Natural killer cell (primary cell): ENCODE results near the gene AFAP1L2. TPM values are rescaled to one million over a fixed set of nuclear protein-coding genes. Genes with fewer than 3 reads are reported as not detected.

ENCODE experiments used
- ATAC-seq, 3 donors: fragments of 150-1000 bp in 2 of 3; fragments of 200-7000 bp in 1 of 3; cut with Tn5 transposase; 1 replicate in 1 of 3; 2 replicates in 2 of 3; pipeline ENCODE4 v1.10.0; 2021; ENCODE audit warnings: mild to moderate bottlenecking in 2 of 3, moderate library complexity in 2 of 3
- DNase-seq, 2 donors: peaks; one replicate each; pipeline versions ENCODE4 v3.0.0 to v3.0.0-alpha.2; 2013 to 2021; ENCODE audit warnings: mixed read lengths in 1 of 2
- H3K27ac ChIP-seq: one replicate; pipeline ENCODE4 v1.5.1; 2013; ENCODE audit warnings: mild to moderate bottlenecking, low read length
- H3K27me3 ChIP-seq: one replicate; pipeline ENCODE4 v1.6.1; 2013; ENCODE audit warnings: low read length; ENCODE audit not compliant: control insufficient read depth, insufficient read depth
- H3K36me3 ChIP-seq: one replicate; pipeline ENCODE4 v1.6.1; 2013; ENCODE audit warnings: low read length; ENCODE audit not compliant: control insufficient read depth, insufficient read depth
- H3K4me1 ChIP-seq: one replicate; pipeline ENCODE4 v1.6.1; 2013; ENCODE audit warnings: low read length; ENCODE audit not compliant: control insufficient read depth, insufficient read depth
- H3K4me3 ChIP-seq: one replicate; pipeline ENCODE4 v1.5.1; 2013; ENCODE audit warnings: low read length
- H3K9me3 ChIP-seq: one replicate; pipeline ENCODE4 v1.6.1; 2013; ENCODE audit warnings: low read length; ENCODE audit not compliant: control insufficient read depth, insufficient read depth
- H3K27ac Mint-ChIP-seq, 2 donors: one replicate each; pipeline ENCODE4 v1.8.0; 2022; ENCODE audit warnings: mild to moderate bottlenecking in 2 of 2, mixed read lengths in 2 of 2, moderate library complexity in 1 of 2
- H3K27me3 Mint-ChIP-seq, 2 donors: one replicate each; pipeline ENCODE4 v1.8.0; 2022; ENCODE audit warnings: low read depth in 2 of 2, mixed read lengths in 2 of 2
- H3K36me3 Mint-ChIP-seq: one replicate; pipeline ENCODE4 v1.8.0; 2022; ENCODE audit warnings: mixed read lengths
- H3K4me1 Mint-ChIP-seq, 2 donors: one replicate each; pipeline ENCODE4 v1.8.0; 2022; ENCODE audit warnings: mixed read lengths in 2 of 2
- H3K4me3 Mint-ChIP-seq: one replicate; pipeline ENCODE4 v1.8.0; 2022; ENCODE audit warnings: mild to moderate bottlenecking, moderate library complexity, mixed read lengths
- H3K9me3 Mint-ChIP-seq, 2 donors: one replicate each; pipeline ENCODE4 v1.8.0; 2022; ENCODE audit warnings: mixed read lengths in 2 of 2
- WGBS: methylation state at CpG from one replicate; pipeline ENCODE4 v1.1.7; 2013; ENCODE audit warnings: missing lambda C conversion rate; ENCODE audit not compliant: insufficient coverage; 5-methylcytosine and 5-hydroxymethylcytosine counted together
- intact Hi-C: fragments of 100-400 bp; cut with micrococcal nuclease; formaldehyde crosslinking; loops from one replicate; pipeline ENCODE4 v1.14.2; 2022
- total RNA-seq, 4 donors: library from RNA; stranded (reverse); fragments of 120-200 nt in 1 of 4; gene quantifications; one replicate each; pipeline versions ENCODE4 v1.2.3 to v1.2.4, GENCODE V29; 2013 to 2022
- TF ChIP-seq, protein P1 (sequence below): fragments of 200-600 bp; IDR thresholded peaks from one replicate; pipeline ENCODE4 v1.8.0; 2022; ENCODE audit warnings: antibody characterized with exemption

The AFAP1L2 gene
- total RNA-seq, 3 donors from 2014 or later (not counting 1 experiment from before 2014, with no cell fraction given), result 0.66 to 2.8 (median 1.3) TPM

DNA sequence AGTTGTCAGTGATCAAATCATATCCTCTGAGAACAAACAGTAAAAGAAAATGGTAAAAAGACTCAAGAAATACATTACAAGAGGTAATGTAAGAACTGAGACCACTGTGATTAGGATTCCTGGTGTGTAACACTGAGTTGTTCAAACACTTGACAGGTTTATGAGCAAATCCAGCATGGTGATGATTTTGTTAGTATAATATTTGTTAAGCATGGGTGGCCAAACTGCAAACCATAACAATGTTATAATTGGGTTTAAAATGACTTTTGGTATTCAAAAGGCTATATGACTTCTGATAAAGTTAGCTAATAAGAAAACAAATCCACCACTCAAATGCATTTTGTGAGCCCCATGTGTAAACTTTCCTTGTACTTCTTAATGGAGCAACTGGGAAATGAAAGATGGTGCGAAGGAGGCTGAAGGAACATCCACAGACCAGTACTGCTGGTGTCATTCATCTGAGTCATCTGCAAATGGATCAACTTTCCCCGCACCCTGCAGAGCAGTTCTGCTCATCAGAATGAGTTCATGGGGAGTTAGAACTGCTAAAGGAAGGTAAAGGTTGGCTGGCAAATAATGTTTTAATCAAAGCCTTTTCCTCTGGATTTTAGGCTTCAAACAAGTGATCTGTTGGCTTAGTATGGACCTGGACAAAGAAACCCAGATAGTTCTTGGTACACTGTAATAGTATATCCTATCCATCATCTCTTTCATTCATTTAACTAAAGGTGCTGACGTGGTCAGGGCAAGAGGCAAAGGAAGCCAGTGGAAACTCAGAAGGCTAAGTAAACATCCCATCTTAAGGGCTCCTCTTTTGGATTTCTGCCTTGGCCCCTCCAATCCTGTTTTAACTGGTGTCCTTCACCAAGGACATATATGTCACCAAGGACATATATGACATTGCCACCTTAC lies 45.0 kb downstream of the AFAP1L2 start:
- 83% methylated on average over 3 of the region's 3 CpGs for WGBS
- ATAC-seq (no peak), DNase-seq (no peak)
- Histone ChIP-seq H3K36me3 (no peaks in the 10 kb centered on the region), H3K4me1 (no peaks in the 10 kb centered on the region), H3K9me3 (no peaks in the 10 kb centered on the region), H3K27me3 (no peaks in the 10 kb centered on the region), H3K4me3 (no peak overlapping the region), H3K27ac (no peak overlapping the region)
- Mint-ChIP-seq H3K4me1 (peaks cover 7 to 11% of the 10 kb centered on the region in 2 donors), H3K27me3 (peaks cover 7 to 39% of the 10 kb centered on the region in 2 donors), H3K4me3 (no peak overlapping the region), H3K9me3 (no peaks in the 10 kb centered on the region), H3K27ac (no peak overlapping the region), H3K36me3 (no peaks in the 10 kb centered on the region)
- TF ChIP-seq, protein P1, sequence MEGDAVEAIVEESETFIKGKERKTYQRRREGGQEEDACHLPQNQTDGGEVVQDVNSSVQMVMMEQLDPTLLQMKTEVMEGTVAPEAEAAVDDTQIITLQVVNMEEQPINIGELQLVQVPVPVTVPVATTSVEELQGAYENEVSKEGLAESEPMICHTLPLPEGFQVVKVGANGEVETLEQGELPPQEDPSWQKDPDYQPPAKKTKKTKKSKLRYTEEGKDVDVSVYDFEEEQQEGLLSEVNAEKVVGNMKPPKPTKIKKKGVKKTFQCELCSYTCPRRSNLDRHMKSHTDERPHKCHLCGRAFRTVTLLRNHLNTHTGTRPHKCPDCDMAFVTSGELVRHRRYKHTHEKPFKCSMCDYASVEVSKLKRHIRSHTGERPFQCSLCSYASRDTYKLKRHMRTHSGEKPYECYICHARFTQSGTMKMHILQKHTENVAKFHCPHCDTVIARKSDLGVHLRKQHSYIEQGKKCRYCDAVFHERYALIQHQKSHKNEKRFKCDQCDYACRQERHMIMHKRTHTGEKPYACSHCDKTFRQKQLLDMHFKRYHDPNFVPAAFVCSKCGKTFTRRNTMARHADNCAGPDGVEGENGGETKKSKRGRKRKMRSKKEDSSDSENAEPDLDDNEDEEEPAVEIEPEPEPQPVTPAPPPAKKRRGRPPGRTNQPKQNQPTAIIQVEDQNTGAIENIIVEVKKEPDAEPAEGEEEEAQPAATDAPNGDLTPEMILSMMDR, result no peak
- intact Hi-C loops, result no loop called here

DNA sequence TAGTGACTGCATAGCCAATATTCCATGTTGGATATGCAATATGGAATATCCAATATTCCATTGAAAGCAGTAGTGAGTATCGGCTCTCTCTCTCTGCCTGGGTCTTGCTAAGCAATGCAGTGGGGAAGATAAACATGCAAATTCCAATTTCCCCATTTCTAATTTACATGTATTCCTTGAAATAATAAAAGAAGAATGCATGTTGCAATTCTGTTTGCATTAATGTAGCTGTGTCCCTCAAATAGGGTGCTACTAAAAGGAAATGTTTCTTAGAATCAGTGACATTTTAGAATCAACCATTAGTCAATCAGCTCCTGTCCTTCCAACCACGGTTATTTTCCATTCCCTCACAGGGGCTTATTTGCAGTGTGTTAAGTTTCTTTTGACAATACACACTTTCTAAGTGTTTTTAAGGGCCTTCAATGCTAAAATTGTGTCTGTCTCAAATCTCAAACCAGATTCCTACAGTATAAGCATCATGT lies 46.7 kb downstream of the AFAP1L2 start:
- peaks cover 7 to 11% of the 10 kb centered on the region in 2 donors for H3K4me1 Mint-ChIP-seq
- H3K27ac ChIP-seq, result no peak overlapping the region
- H3K36me3 ChIP-seq, result no peaks in the 10 kb centered on the region
- TF ChIP-seq, protein P1, result no peak
- H3K4me1 ChIP-seq, result no peaks in the 10 kb centered on the region
- H3K4me3 ChIP-seq, result no peak overlapping the region
- no peaks in the 10 kb centered on the region for H3K27me3 ChIP-seq
- H3K4me3 Mint-ChIP-seq, result no peak overlapping the region
- WGBS, result 60% methylated on average over 2 of the region's 2 CpGs
- DNase-seq (no peak), ATAC-seq (no peak)
- H3K9me3 Mint-ChIP-seq, result no peaks in the 10 kb centered on the region
- no peak overlapping the region for H3K27ac Mint-ChIP-seq
- peaks cover 7 to 39% of the 10 kb centered on the region in 2 donors for H3K27me3 Mint-ChIP-seq
- no peaks in the 10 kb centered on the region for H3K36me3 Mint-ChIP-seq
- H3K9me3 ChIP-seq, result no peaks in the 10 kb centered on the region
- intact Hi-C loops, result no loop called here

DNA sequence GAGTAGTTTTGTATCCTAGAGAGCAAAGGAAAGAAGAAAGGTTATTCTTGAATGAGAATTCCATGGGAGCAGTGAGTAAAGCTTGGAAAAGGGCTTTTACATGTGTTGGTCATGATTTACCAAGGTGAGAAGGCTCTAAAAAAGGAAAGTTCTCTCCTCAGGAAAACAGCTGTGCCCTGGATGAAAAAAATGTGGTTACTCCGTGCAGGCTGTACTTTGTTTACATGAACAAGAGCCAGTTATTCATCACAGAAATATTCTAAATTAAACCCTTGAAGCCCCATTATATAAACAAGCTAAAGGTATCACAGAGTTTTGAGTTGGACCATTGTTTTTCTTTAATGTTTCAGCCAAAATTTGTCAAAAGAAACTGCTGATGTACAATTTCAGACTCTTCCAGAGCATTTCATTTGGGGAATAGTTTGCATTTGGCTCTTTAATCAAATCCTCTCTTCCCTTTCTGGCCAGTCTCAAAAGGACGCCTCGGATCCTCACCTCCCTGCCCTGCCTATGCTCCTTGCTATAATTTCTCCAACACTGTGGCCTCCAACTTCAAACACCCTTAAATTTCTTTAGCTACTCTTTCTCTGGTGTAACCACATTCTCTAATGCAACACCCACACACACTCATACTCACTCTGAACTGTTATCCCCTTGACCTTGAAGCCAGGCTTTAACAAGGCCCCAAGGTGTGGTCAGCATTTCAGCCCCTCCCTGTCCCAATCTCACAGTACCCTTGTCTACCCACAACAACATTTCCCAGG lies 47.4 kb downstream of the AFAP1L2 start:
- Histone ChIP-seq H3K9me3 (no peaks in the 10 kb centered on the region), H3K27ac (no peak overlapping the region), H3K4me1 (no peaks in the 10 kb centered on the region), H3K4me3 (no peak overlapping the region), H3K27me3 (no peaks in the 10 kb centered on the region), H3K36me3 (no peaks in the 10 kb centered on the region)
- peaks cover 7 to 11% of the 10 kb centered on the region in 2 donors for H3K4me1 Mint-ChIP-seq
- intact Hi-C loops, result no loop called here
- no peak overlapping the region for H3K4me3 Mint-ChIP-seq
- TF ChIP-seq, protein P1, result no peak
- H3K27ac Mint-ChIP-seq, result no peak overlapping the region
- H3K27me3 Mint-ChIP-seq, result peaks cover 4 to 34% of the 10 kb centered on the region in 2 donors
- WGBS, result 66% methylated on average over 2 of the region's 3 CpGs
- DNase-seq (no peak), ATAC-seq (no peak)
- H3K9me3 Mint-ChIP-seq, result no peaks in the 10 kb centered on the region
- H3K36me3 Mint-ChIP-seq, result no peaks in the 10 kb centered on the region
